ENCODE measurements around the gene TH. TPM values are rescaled to one million over a fixed set of nuclear protein-coding genes. Genes with fewer than 3 reads are reported as not detected.

TH gene
- total and polyA plus RNA-seq, 2 donors (not counting 1 experiment from before 2014, with no cell fraction given): not detected

- peak; percentile 42 for ATAC-seq (ENCODE audit: low read depth)
These were observed 28.8 kb downstream of the TH start for GRCh38 chr11:2142762-2143202.

More at GRCh38 chr11:2142762-2143202, 28.8 kb downstream of the TH start:
- TF ChIP-seq CTCF (IDR thresholded peaks at IDR 0.05) (no peak), EZH2 (IDR thresholded peaks at IDR 0.05; ENCODE audit: borderline replicate concordance, insufficient read depth, low read depth, low read length, poor library complexity, severe bottlenecking) (no peak)
- intact Hi-C loops (cut with micrococcal nuclease): no loop called here
- DNase-seq: peak; percentile 32
- Histone ChIP-seq H3K4me1 (ENCODE audit: control insufficient read depth in 2 of 2, insufficient read depth in 2 of 2, low read length in 2 of 2) (peaks cover 16 to 30% of the 10 kb centered on the region in 2 donors), H3K4me2 (replicated peaks; ENCODE audit: low read depth, low read length, poor library complexity, severe bottlenecking) (no peak overlapping the region), H3K4me3 (ENCODE audit: control extremely low read depth in 1 of 5, extremely low read depth in 1 of 5, insufficient read depth in 1 of 5, low read depth in 2 of 5, low read length in 4 of 5) (no peak overlapping the region), H3K27ac (ENCODE audit: low read length in 2 of 2) (no peak overlapping the region), H3K36me3 (replicated peaks in 1 of 2; ENCODE audit: control extremely low read depth in 1 of 2, control insufficient read depth in 1 of 2, extremely low read depth in 1 of 2, insufficient read depth in 2 of 2, low read length in 1 of 2) (no peaks in the 10 kb centered on the region), H3K27me3 (replicated peaks in 1 of 4; ENCODE audit: control extremely low read depth in 1 of 4, control insufficient read depth in 3 of 4, insufficient read depth in 4 of 4, low read length in 3 of 4) (peaks cover 0 to 62% (median 41%) of the 10 kb centered on the region in 4 experiments), H2AFZ (ENCODE audit: insufficient read depth, low read depth, low read length, poor library complexity, severe bottlenecking) (no peak overlapping the region), H4K20me1 (ENCODE audit: control insufficient read depth, insufficient read depth, low read length, poor library complexity, severe bottlenecking) (no peaks in the 10 kb centered on the region), H3K9me3 (ENCODE audit: control extremely low read depth in 1 of 3, control insufficient read depth in 2 of 3, insufficient read depth in 1 of 3, low read length in 2 of 3) (peaks cover 0 to 6% (median 0%) of the 10 kb centered on the region in 3 donors), H3K9ac (ENCODE audit: low read length) (no peak overlapping the region), H3K79me2 (ENCODE audit: control insufficient read depth, insufficient read depth, low read length) (no peaks in the 10 kb centered on the region)
- 0% methylated on average over 6 of the region's 6 CpGs for WGBS (ENCODE audit: insufficient coverage)
- Mint-ChIP-seq H3K4me1 (peaks cover 15% of the 10 kb centered on the region), H3K9me3 (ENCODE audit: insufficient read depth) (no peaks in the 10 kb centered on the region), H3K27me3 (peaks cover 47% of the 10 kb centered on the region), H3K27ac (no peak overlapping the region), H3K4me3 (peak overlapping the region; percentile 42)
- ChIA-PET POLR2A (no interaction called here), CTCF (interaction anchor here (1.0 to 6.0 kb wide), 3 partner anchors 9 to 449 kb away, joined by 3 to 36 read pairs (median 4); no protein-coding TSS in a partner anchor)
